Karpas-422 (cell line): Measurements from ENCODE around the gene RRAS2. TPM values are rescaled to one million over a fixed set of nuclear protein-coding genes. Genes with fewer than 3 reads are reported as not detected.
"Not testable (repeated sequence)": the region's sequence is repeated elsewhere in the genome, so short reads cannot be mapped to it uniquely, and the experiment has no call there.

ENCODE experiments used
- DNase-seq: peaks from one replicate; pipeline ENCODE4 v3.0.0-alpha.2; 2015
- H2AFZ ChIP-seq: fragments of 200-600 bp; sonication (generic); 2 replicates; pipeline ENCODE4 v1.6.1; 2014; ENCODE audit warnings: antibody characterized with exemption, low read length, mixed read lengths
- H3K27ac ChIP-seq: fragments of 200-600 bp; sonication (generic); 2 replicates; pipeline ENCODE4 v1.5.1; 2014; ENCODE audit warnings: mild to moderate bottlenecking, low read length, moderate library complexity
- H3K27me3 ChIP-seq: fragments of 200-600 bp; sonication (generic); 2 replicates; pipeline ENCODE4 v1.6.1; 2014; ENCODE audit warnings: low read length, mixed read lengths
- H3K36me3 ChIP-seq: fragments of 200-600 bp; sonication (generic); 2 replicates; pipeline ENCODE4 v1.6.1; 2014; ENCODE audit warnings: low read length, mixed read lengths; ENCODE audit not compliant: insufficient read depth
- H3K4me1 ChIP-seq: fragments of 200-600 bp; sonication (generic); 2 replicates; pipeline ENCODE4 v1.6.1; 2014; ENCODE audit warnings: mild to moderate bottlenecking, low read length, mixed read lengths
- H3K4me2 ChIP-seq: fragments of 200-600 bp; sonication (generic); 2 replicates; pipeline ENCODE4 v1.6.1; 2014; ENCODE audit warnings: low read length, low read depth, mild to moderate bottlenecking; ENCODE audit not compliant: poor library complexity, severe bottlenecking
- H3K4me3 ChIP-seq: fragments of 200-600 bp; sonication (generic); 2 replicates; pipeline ENCODE4 v1.5.1; 2014; ENCODE audit warnings: mild to moderate bottlenecking, antibody characterized with exemption, low read length, mixed read lengths
- H3K79me2 ChIP-seq: fragments of 200-600 bp; sonication (generic); 2 replicates; pipeline ENCODE4 v1.6.1; 2014; ENCODE audit warnings: mild to moderate bottlenecking, low read length, mixed read lengths
- H3K9ac ChIP-seq: fragments of 200-600 bp; sonication (generic); 2 replicates; pipeline ENCODE4 v1.6.0; 2014; ENCODE audit warnings: low read length
- H3K9me2 ChIP-seq: fragments of 200-600 bp; sonication (generic), shearing (Covaris generic); replicated peaks from 2 replicates; pipeline ENCODE4 v1.6.0; 2014; ENCODE audit warnings: mild to moderate bottlenecking, low read length, moderate library complexity; ENCODE audit not compliant: insufficient read depth
- H3K9me3 ChIP-seq: fragments of 300-700, 200-600 bp; sonication (generic); 2 replicates; pipeline ENCODE4 v1.6.1; 2014; ENCODE audit warnings: low read length, mixed read lengths
- H4K20me1 ChIP-seq: fragments of 200-600 bp; sonication (generic); 2 replicates; pipeline ENCODE4 v1.6.1; 2014; ENCODE audit warnings: mild to moderate bottlenecking, antibody characterized with exemption, low read length, low read depth; ENCODE audit not compliant: insufficient read depth
- total RNA-seq: library from RNA; depleted of rRNA; stranded (reverse); fragments of >200 nt; shearing (Covaris generic); gene quantifications from 2 replicates; pipeline ENCODE4 v1.2.3, GENCODE V29; 2014; ENCODE audit warnings: low replicate concordance

The RRAS2 gene
- total RNA-seq, 1 experiment from 2014 or later: 2.5 TPM

- H3K4me2 ChIP-seq, H3K79me2 ChIP-seq: not testable (repeated sequence)
Measured at GRCh38 chr11:14354604-14355003, 4.4 kb downstream of the RRAS2 start.

GRCh38 chr11:14350716-14351238 lies 8.2 kb downstream of the RRAS2 start:
- Histone ChIP-seq H3K36me3 (no peaks in the 10 kb centered on the region), H3K27ac (no peak overlapping the region), H3K4me3 (no peak overlapping the region)

More at GRCh38 chr11:14354604-14355003, 4.4 kb downstream of the RRAS2 start:
- not testable (repeated sequence) for H2AFZ ChIP-seq, H3K36me3 ChIP-seq, H3K4me3 ChIP-seq, H4K20me1 ChIP-seq, H3K9ac ChIP-seq, H3K4me1 ChIP-seq, DNase-seq, H3K9me3 ChIP-seq, H3K9me2 ChIP-seq, H3K27ac ChIP-seq, H3K27me3 ChIP-seq

GRCh38 chr11:14350215-14350614 lies 8.8 kb downstream of the RRAS2 start:
- Histone ChIP-seq H2AFZ (no peak overlapping the region), H3K9me2 (no peaks in the 10 kb centered on the region), H3K27me3 (no peaks in the 10 kb centered on the region), H3K4me3 (no peak overlapping the region), H3K79me2 (no peaks in the 10 kb centered on the region), H3K27ac (no peak overlapping the region), H3K36me3 (no peaks in the 10 kb centered on the region), H3K4me2 (no peak overlapping the region), H3K9me3 (no peaks in the 10 kb centered on the region), H3K9ac (no peak overlapping the region), H4K20me1 (no peaks in the 10 kb centered on the region), H3K4me1 (no peaks in the 10 kb centered on the region)
- no peak for DNase-seq

More at GRCh38 chr11:14350716-14351238, 8.2 kb downstream of the RRAS2 start:
- no peak for DNase-seq
- H3K9me3 ChIP-seq: no peaks in the 10 kb centered on the region
- no peaks in the 10 kb centered on the region for H3K4me1 ChIP-seq
- H3K9me2 ChIP-seq: no peaks in the 10 kb centered on the region
- H3K4me2 ChIP-seq: no peak overlapping the region
- H4K20me1 ChIP-seq: no peaks in the 10 kb centered on the region
- no peaks in the 10 kb centered on the region for H3K27me3 ChIP-seq
- no peak overlapping the region for H2AFZ ChIP-seq
- H3K9ac ChIP-seq: no peak overlapping the region
- no peaks in the 10 kb centered on the region for H3K79me2 ChIP-seq

GRCh38 chr11:14347991-14348390 lies 11.0 kb downstream of the RRAS2 start:
- Histone ChIP-seq H3K4me1 (no peaks in the 10 kb centered on the region), H2AFZ (no peak overlapping the region), H3K9me2 (no peaks in the 10 kb centered on the region), H3K27me3 (no peaks in the 10 kb centered on the region), H3K4me2 (no peak overlapping the region), H3K9ac (no peak overlapping the region), H4K20me1 (no peaks in the 10 kb centered on the region), H3K4me3 (no peak overlapping the region), H3K9me3 (no peaks in the 10 kb centered on the region), H3K79me2 (no peaks in the 10 kb centered on the region), H3K36me3 (no peaks in the 10 kb centered on the region), H3K27ac (no peak overlapping the region)
- DNase-seq: no peak

GRCh38 chr11:14347494-14347893 lies 11.5 kb downstream of the RRAS2 start:
- no peaks in the 10 kb centered on the region for H3K27me3 ChIP-seq
- no peaks in the 10 kb centered on the region for H3K36me3 ChIP-seq
- no peak for DNase-seq
- H3K4me2 ChIP-seq: no peak overlapping the region
- no peak overlapping the region for H3K9ac ChIP-seq
- H3K4me3 ChIP-seq: no peak overlapping the region
- no peaks in the 10 kb centered on the region for H3K9me3 ChIP-seq
- no peaks in the 10 kb centered on the region for H3K79me2 ChIP-seq
- H3K9me2 ChIP-seq: no peaks in the 10 kb centered on the region
- no peaks in the 10 kb centered on the region for H4K20me1 ChIP-seq
- H3K4me1 ChIP-seq: no peaks in the 10 kb centered on the region
- no peak overlapping the region for H3K27ac ChIP-seq
- no peak overlapping the region for H2AFZ ChIP-seq

GRCh38 chr11:14346303-14346955 lies 12.6 kb downstream of the RRAS2 start:
- Histone ChIP-seq H3K4me1 (no peaks in the 10 kb centered on the region), H3K9me2 (no peaks in the 10 kb centered on the region), H3K27ac (no peak overlapping the region), H3K27me3 (no peaks in the 10 kb centered on the region), H3K4me2 (no peak overlapping the region), H2AFZ (no peak overlapping the region), H3K9me3 (no peaks in the 10 kb centered on the region), H3K9ac (no peak overlapping the region), H3K79me2 (no peaks in the 10 kb centered on the region), H4K20me1 (no peaks in the 10 kb centered on the region), H3K36me3 (no peaks in the 10 kb centered on the region), H3K4me3 (no peak overlapping the region)
- no peak for DNase-seq

- Histone ChIP-seq H3K27ac (no peak overlapping the region), H2AFZ (no peak overlapping the region), H3K9me2 (no peaks in the 10 kb centered on the region), H3K9me3 (no peaks in the 10 kb centered on the region), H3K4me3 (no peak overlapping the region), H3K4me1 (no peaks in the 10 kb centered on the region), H4K20me1 (no peaks in the 10 kb centered on the region), H3K27me3 (no peaks in the 10 kb centered on the region), H3K79me2 (no peaks in the 10 kb centered on the region), H3K4me2 (no peak overlapping the region), H3K9ac (no peak overlapping the region), H3K36me3 (no peaks in the 10 kb centered on the region)
- DNase-seq: no peak
Measured at GRCh38 chr11:14345668-14346067, 13.3 kb downstream of the RRAS2 start.

GRCh38 chr11:14345016-14345415 lies 14.0 kb downstream of the RRAS2 start:
- not testable (repeated sequence) for H3K36me3 ChIP-seq, H3K79me2 ChIP-seq, DNase-seq, H3K27ac ChIP-seq, H4K20me1 ChIP-seq, H3K9ac ChIP-seq, H2AFZ ChIP-seq, H3K9me3 ChIP-seq, H3K27me3 ChIP-seq, H3K4me2 ChIP-seq, H3K4me3 ChIP-seq, H3K4me1 ChIP-seq, H3K9me2 ChIP-seq
